ENCODE results near the gene CES1.

DNA sequence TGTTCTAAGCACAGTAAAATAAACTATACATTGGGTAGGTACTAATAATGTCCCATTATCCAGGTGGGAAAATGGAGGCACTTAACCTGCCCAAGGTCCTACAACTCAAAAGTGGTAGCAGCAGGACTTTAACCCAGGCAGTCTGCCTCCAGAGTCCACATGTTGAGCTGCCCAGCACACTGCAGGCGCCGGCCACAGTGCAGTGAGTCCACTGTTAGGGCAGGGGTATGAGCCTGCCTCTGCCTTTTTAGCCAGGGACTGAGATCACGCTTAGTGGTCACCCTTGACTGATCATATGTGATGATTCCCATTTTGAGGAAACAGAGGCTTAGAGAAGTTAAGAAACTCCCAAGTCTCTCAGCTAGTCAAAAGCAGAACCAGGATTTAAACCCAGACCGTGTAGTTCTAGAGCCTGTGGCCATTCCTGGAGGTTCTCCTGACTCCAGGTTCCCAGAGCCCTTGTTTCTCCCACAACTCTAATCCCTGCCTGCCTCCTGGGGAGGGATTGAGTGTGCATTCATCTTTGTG lies 8.4 kb downstream of the CES1 start:
- TF ChIP-seq, protein P1, sequence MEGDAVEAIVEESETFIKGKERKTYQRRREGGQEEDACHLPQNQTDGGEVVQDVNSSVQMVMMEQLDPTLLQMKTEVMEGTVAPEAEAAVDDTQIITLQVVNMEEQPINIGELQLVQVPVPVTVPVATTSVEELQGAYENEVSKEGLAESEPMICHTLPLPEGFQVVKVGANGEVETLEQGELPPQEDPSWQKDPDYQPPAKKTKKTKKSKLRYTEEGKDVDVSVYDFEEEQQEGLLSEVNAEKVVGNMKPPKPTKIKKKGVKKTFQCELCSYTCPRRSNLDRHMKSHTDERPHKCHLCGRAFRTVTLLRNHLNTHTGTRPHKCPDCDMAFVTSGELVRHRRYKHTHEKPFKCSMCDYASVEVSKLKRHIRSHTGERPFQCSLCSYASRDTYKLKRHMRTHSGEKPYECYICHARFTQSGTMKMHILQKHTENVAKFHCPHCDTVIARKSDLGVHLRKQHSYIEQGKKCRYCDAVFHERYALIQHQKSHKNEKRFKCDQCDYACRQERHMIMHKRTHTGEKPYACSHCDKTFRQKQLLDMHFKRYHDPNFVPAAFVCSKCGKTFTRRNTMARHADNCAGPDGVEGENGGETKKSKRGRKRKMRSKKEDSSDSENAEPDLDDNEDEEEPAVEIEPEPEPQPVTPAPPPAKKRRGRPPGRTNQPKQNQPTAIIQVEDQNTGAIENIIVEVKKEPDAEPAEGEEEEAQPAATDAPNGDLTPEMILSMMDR (IDR thresholded peaks at IDR 0.05; ENCODE audit: low read length): no peak
- TF ChIP-seq EZH2 (IDR thresholded peaks at IDR 0.05; ENCODE audit: borderline replicate concordance, low read length): no peak

Measured in OCI-LY1 (cell line).